AG04450 (cell line): ENCODE results near the gene TCF20. TPM values are rescaled to one million over a fixed set of nuclear protein-coding genes. Genes with fewer than 3 reads are reported as not detected.

Experiments
- CTCF ChIA-PET: fragments of 300-600, 350-600 bp; formaldehyde crosslinking; extraction: SDS; loops from one replicate; lab custom pipeline; 2022; ENCODE audit warnings: antibody characterized with exemption, inconsistent platforms; lab: Charles Lee
- POLR2A ChIA-PET: fragments of 350-600 bp; formaldehyde crosslinking; extraction: SDS; loops from one replicate; lab custom pipeline; 2021; ENCODE audit warnings: antibody characterized with exemption, inconsistent platforms; lab: Yijun Ruan, JAX
- DNase-seq: peaks from one replicate; pipeline ENCODE4 v3.0.0-alpha.2; 2011; ENCODE audit warnings: low read depth, low spot score
- H3K27ac ChIP-seq: one replicate; pipeline ENCODE4 v1.5.1; 2012; ENCODE audit warnings: low read depth, low read length, control low read depth
- H3K27me3 ChIP-seq: one replicate; pipeline ENCODE4 v1.6.0; 2012; ENCODE audit warnings: low read length; ENCODE audit not compliant: control insufficient read depth, insufficient read depth
- H3K4me3 ChIP-seq: 2 replicates; pipeline ENCODE4 v1.5.1; 2011; ENCODE audit warnings: mild to moderate bottlenecking, low read depth, low read length, control low read depth
- H3K9me3 ChIP-seq: 2 replicates; pipeline ENCODE4 v1.5.1; 2012; ENCODE audit warnings: low read length; ENCODE audit not compliant: control insufficient read depth, insufficient read depth
- CTCF ChIP-seq: IDR thresholded peaks from 2 replicates; pipeline ENCODE4 v1.5.1; 2011; ENCODE audit warnings: low read depth, low read length, control low read depth, inconsistent platforms
- polyA plus RNA-seq: library from polyadenylated mRNA; depleted of rRNA; stranded (reverse); fragments of >200 nt; gene quantifications from 2 replicates; pipeline ENCODE4 v1.2.3, GENCODE V29; 2011

TCF20 gene
- polyA plus RNA-seq, 1 experiment: 14.1 TPM

GRCh38 chr22:42291287-42291686 is 20.8 kb upstream of the TCF20 start:
- Histone ChIP-seq H3K9me3 (no peaks in the 10 kb centered on the region), H3K27ac (no peak overlapping the region), H3K27me3 (peaks cover 13% of the 10 kb centered on the region), H3K4me3 (no peak overlapping the region)
- no peak for TF ChIP-seq CTCF
- CTCF ChIA-PET: no interaction called here
- POLR2A ChIA-PET: no interaction called here
- no peak for DNase-seq

- CTCF ChIA-PET: no interaction called here
- POLR2A ChIA-PET: no interaction called here
- Histone ChIP-seq H3K27ac (no peak overlapping the region), H3K27me3 (peaks cover 21% of the 10 kb centered on the region), H3K9me3 (no peaks in the 10 kb centered on the region), H3K4me3 (no peak overlapping the region)
- no peak for DNase-seq
- no peak for TF ChIP-seq CTCF
These were observed 19.5 kb upstream of the TCF20 start for GRCh38 chr22:42289671-42290541.

- ChIA-PET POLR2A (no interaction called here), CTCF (no interaction called here)
- H3K4me3 ChIP-seq: no peak overlapping the region
- H3K27ac ChIP-seq: no peak overlapping the region
- no peak for DNase-seq
- no peak for TF ChIP-seq CTCF
- no peaks in the 10 kb centered on the region for H3K9me3 ChIP-seq
- peaks cover 32% of the 10 kb centered on the region for H3K27me3 ChIP-seq
These were observed 18.3 kb upstream of the TCF20 start for GRCh38 chr22:42288791-42289190.

- ChIA-PET POLR2A (no interaction called here), CTCF (interaction anchor here (0.6 kb wide), 1 partner anchor 151 kb away, joined by 3 read pairs; no protein-coding TSS in a partner anchor)
- no peak for TF ChIP-seq CTCF
- no peak overlapping the region for H3K27ac ChIP-seq
- H3K4me3 ChIP-seq: no peak overlapping the region
- no peak for DNase-seq
- H3K9me3 ChIP-seq: no peaks in the 10 kb centered on the region
- H3K27me3 ChIP-seq: peaks cover 41% of the 10 kb centered on the region
These were observed 16.9 kb upstream of the TCF20 start for GRCh38 chr22:42287174-42287890.

GRCh38 chr22:42286205-42286604 is 15.8 kb upstream of the TCF20 start:
- no peak overlapping the region for H3K4me3 ChIP-seq
- ChIA-PET CTCF (no interaction called here), POLR2A (no interaction called here)
- DNase-seq: no peak
- peaks cover 47% of the 10 kb centered on the region for H3K27me3 ChIP-seq
- H3K27ac ChIP-seq: no peak overlapping the region
- no peaks in the 10 kb centered on the region for H3K9me3 ChIP-seq
- no peak for TF ChIP-seq CTCF
